Gastroesophageal sphincter (tissue), 4 donors: Measurements from ENCODE around the gene SLC30A3. TPM values are rescaled to one million over a fixed set of nuclear protein-coding genes. Genes with fewer than 3 reads are reported as not detected.

Experiments
- ATAC-seq: fragments of 150-250 bp; one replicate; pipeline ENCODE4 v1.9.1; 2016; ENCODE audit warnings: mild to moderate bottlenecking, moderate library complexity
- H3K27ac ChIP-seq, 4 donors: fragments of 200-600 bp; sonication (generic) in 3 of 4; 1 replicate in 3 of 4; 2 replicates in 1 of 4; pipeline ENCODE4 v1.5.1; 2016 to 2019
- H3K27me3 ChIP-seq: fragments of 200-600 bp; sonication (generic); one replicate; pipeline ENCODE4 v1.5.1; 2019
- H3K36me3 ChIP-seq, 2 donors: fragments of 200-600 bp; sonication (generic); one replicate each; pipeline ENCODE4 v1.5.1; 2019; ENCODE audit warnings: control low read depth in 1 of 2
- H3K4me1 ChIP-seq, 3 donors: fragments of 200-600 bp; sonication (generic); 1 replicate in 2 of 3; 2 replicates in 1 of 3; pipeline ENCODE4 v1.5.1; 2016 to 2019; ENCODE audit warnings: control low read depth in 2 of 3
- H3K4me3 ChIP-seq, 2 donors: fragments of 200-600 bp; sonication (generic); one replicate each; pipeline ENCODE4 v1.5.1; 2019; ENCODE audit warnings: mild to moderate bottlenecking in 1 of 2, moderate library complexity in 1 of 2
- H3K9me3 ChIP-seq, 3 donors: fragments of 200-600 bp; sonication (generic); one replicate each; pipeline ENCODE4 v1.5.1; 2017 to 2019; ENCODE audit warnings: control low read depth in 2 of 3
- EP300 ChIP-seq: sonication (generic); formaldehyde crosslinking; IDR thresholded peaks from one replicate; pipeline ENCODE4 v1.6.1; 2017; ENCODE audit warnings: antibody characterized with exemption, mild to moderate bottlenecking
- POLR2A ChIP-seq, 2 donors: fragments of 450-650 bp; IDR thresholded peaks; one replicate each; pipeline ENCODE4 v1.6.1; 2017; ENCODE audit warnings: antibody characterized with exemption in 2 of 2, mild to moderate bottlenecking in 2 of 2, moderate library complexity in 1 of 2
- POLR2AphosphoS5 ChIP-seq: sonication (generic); formaldehyde crosslinking; IDR thresholded peaks from one replicate; pipeline ENCODE4 v1.6.1; 2017; ENCODE audit warnings: antibody characterized with exemption
- WGBS, 2 donors: methylation state at CpG; one replicate each; pipeline ENCODE4 v1.1.5; 2018; ENCODE audit warnings: low coverage in 1 of 2; 5-methylcytosine and 5-hydroxymethylcytosine counted together
- total RNA-seq, 4 donors: library from RNA; depleted of rRNA; stranded (reverse); fragments of >200 nt; gene quantifications; one replicate each; pipeline ENCODE4 v1.1.0, GENCODE V29; 2016
- TF ChIP-seq, protein P1 (sequence below), 4 experiments: fragments of 200-600 bp in 2 of 4; fragments of 450-650 bp in 2 of 4; sonication (generic) in 1 of 4; IDR thresholded peaks; one replicate each; pipeline ENCODE4 v1.5.1; 2017 to 2019; ENCODE audit warnings: antibody characterized with exemption in 4 of 4, mild to moderate bottlenecking in 2 of 4, moderate library complexity in 2 of 4

SLC30A3 gene
- total RNA-seq, 4 donors from 2014 or later, result not detected

DNA sequence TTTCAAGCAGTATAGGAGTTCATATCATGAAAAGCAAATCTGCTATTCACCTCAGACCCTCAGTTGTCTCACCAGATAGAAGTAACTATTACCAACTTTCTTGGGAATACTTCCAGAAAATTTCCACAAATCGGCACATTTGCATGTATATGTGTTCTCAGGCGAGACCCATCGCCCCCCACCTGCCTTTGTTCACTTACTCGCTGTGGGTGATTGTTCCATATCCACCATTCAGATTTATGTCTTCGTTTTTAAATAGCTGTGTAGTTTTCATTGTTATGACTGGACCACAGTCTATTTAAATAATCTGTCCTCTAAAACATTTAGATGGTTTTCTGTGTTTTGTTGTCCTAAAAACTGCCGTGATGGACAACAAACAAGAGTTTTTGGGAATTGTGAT, 22.6 kb upstream of the SLC30A3 start:
- H3K27ac ChIP-seq, result no peak overlapping the region
- H3K9me3 ChIP-seq, result no peaks in the 10 kb centered on the region
- ATAC-seq, result no peak
- WGBS, 2 donors, result 60 to 71% methylated on average over 6 of the region's 6 CpGs
- peaks cover 52% of the 10 kb centered on the region for H3K27me3 ChIP-seq
- H3K4me1 ChIP-seq, result no peaks in the 10 kb centered on the region
- no peaks in the 10 kb centered on the region for H3K36me3 ChIP-seq
- no peak overlapping the region for H3K4me3 ChIP-seq
- TF ChIP-seq, protein P1, sequence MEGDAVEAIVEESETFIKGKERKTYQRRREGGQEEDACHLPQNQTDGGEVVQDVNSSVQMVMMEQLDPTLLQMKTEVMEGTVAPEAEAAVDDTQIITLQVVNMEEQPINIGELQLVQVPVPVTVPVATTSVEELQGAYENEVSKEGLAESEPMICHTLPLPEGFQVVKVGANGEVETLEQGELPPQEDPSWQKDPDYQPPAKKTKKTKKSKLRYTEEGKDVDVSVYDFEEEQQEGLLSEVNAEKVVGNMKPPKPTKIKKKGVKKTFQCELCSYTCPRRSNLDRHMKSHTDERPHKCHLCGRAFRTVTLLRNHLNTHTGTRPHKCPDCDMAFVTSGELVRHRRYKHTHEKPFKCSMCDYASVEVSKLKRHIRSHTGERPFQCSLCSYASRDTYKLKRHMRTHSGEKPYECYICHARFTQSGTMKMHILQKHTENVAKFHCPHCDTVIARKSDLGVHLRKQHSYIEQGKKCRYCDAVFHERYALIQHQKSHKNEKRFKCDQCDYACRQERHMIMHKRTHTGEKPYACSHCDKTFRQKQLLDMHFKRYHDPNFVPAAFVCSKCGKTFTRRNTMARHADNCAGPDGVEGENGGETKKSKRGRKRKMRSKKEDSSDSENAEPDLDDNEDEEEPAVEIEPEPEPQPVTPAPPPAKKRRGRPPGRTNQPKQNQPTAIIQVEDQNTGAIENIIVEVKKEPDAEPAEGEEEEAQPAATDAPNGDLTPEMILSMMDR (IDR thresholded peaks at IDR 0.05), result no peak
- TF ChIP-seq POLR2A (IDR thresholded peaks at IDR 0.05), result no peak
- TF ChIP-seq POLR2AphosphoS5, result no peak
- TF ChIP-seq EP300, result no peak

DNA sequence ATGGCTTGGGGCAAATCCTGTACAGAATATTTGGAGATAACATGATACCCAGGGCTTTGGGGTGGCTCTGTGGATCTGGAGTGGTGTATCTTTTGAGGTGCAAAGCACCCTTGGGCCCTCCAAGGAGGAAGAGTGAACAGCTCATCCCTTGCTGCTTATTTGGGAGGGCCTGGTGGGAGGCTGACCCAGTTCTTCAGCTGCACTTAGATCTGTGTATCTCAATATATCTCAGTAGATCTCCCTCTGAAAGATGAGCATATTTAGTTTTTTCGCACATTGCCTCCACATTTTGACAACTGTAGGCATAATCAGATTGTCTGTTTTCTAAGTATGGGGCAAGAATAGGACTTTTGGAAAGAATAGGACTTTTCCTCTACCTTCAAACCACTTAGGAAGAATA, 22.1 kb upstream of the SLC30A3 start:
- H3K27me3 ChIP-seq, result peaks cover 47% of the 10 kb centered on the region
- TF ChIP-seq POLR2A (IDR thresholded peaks at IDR 0.05) (no peak), POLR2AphosphoS5 (no peak), EP300 (no peak)
- TF ChIP-seq, protein P1 (IDR thresholded peaks at IDR 0.05), result no peak
- peaks cover 0 to 3% (median 0%) of the 10 kb centered on the region in 3 donors for H3K4me1 ChIP-seq
- WGBS, 2 donors, result 88 to 94% methylated on average over 1 of the region's 1 CpG
- no peak overlapping the region for H3K27ac ChIP-seq
- ATAC-seq, result no peak
- H3K4me3 ChIP-seq, result no peak overlapping the region
- no peaks in the 10 kb centered on the region for H3K36me3 ChIP-seq
- no peaks in the 10 kb centered on the region for H3K9me3 ChIP-seq

GRCh38 chr2:27282892-27283291, 20.0 kb upstream of the SLC30A3 start:
- Histone ChIP-seq H3K36me3 (no peaks in the 10 kb centered on the region), H3K4me3 (no peak overlapping the region), H3K9me3 (no peaks in the 10 kb centered on the region), H3K27ac (no peak overlapping the region), H3K4me1 (peaks cover 0 to 6% (median 0%) of the 10 kb centered on the region in 3 donors), H3K27me3 (peaks cover 40% of the 10 kb centered on the region)
- 22 to 30% methylated on average over 4 of the region's 5 CpGs for WGBS, 2 donors
- TF ChIP-seq, protein P1 (IDR thresholded peaks at IDR 0.05), result no peak
- TF ChIP-seq EP300 (no peak), POLR2A (IDR thresholded peaks at IDR 0.05) (no peak), POLR2AphosphoS5 (no peak)
- no peak for ATAC-seq

- no peaks in the 10 kb centered on the region for H3K9me3 ChIP-seq
- peaks cover 44% of the 10 kb centered on the region for H3K27me3 ChIP-seq
- TF ChIP-seq, protein P1 (IDR thresholded peaks at IDR 0.05), result no peak
- TF ChIP-seq POLR2AphosphoS5 (no peak), EP300 (no peak), POLR2A (IDR thresholded peaks at IDR 0.05) (no peak)
- WGBS, 2 donors, result 46 to 50% methylated on average over 2 to 3 of the region's 5 CpGs
- no peak within 1 kb of the TSS for H3K27ac ChIP-seq
- no peaks in the 10 kb centered on the region for H3K36me3 ChIP-seq
- H3K4me1 ChIP-seq, result peaks cover 0 to 6% (median 0%) of the 10 kb centered on the region in 3 donors
- H3K4me3 ChIP-seq, result no peak within 1 kb of the TSS
- no peak for ATAC-seq
Observed at GRCh38 chr2:27281855-27282559, 19.2 kb upstream of the SLC30A3 start, which contains the start of gene TRIM54. TSS of gene TRIM54 (plus strand) at chr2:27282429. CDS start at chr2:27282732, 303 bp downstream.

DNA sequence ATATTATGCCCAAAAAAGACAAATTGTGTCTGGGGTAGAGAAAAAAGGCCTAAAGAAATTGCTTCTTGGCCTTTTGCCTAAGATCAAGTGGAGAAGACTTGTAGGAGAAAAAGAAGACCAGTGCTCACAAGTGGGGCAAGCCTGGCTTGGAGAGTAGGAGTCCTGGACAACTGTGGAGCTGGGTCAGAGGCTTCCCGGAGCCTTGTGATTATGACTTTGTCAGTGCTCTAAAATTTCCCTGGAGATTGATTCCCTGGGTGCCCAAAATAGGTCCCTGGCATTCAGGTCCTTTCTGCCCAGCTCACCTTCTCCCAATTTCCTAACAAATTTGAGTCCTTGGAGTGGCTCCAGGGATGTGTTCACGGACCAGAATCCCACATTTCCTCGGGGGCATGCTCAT, 18.6 kb upstream of the SLC30A3 start:
- H3K27me3 ChIP-seq, result peaks cover 47% of the 10 kb centered on the region

More for the DNA sequence above, 18.6 kb upstream of the SLC30A3 start:
- Histone ChIP-seq H3K9me3 (no peaks in the 10 kb centered on the region), H3K27ac (no peak overlapping the region), H3K4me1 (peaks cover 0 to 6% (median 0%) of the 10 kb centered on the region in 3 donors), H3K36me3 (no peaks in the 10 kb centered on the region), H3K4me3 (no peak overlapping the region)
- no peak for ATAC-seq
- WGBS, 2 donors, result 70 to 77% methylated on average over 2 to 3 of the region's 3 CpGs
- TF ChIP-seq POLR2AphosphoS5, result no peak
